Breast epithelium (tissue), 3 donors: Measurements from ENCODE around the gene ROMO1.

Experiments
- CTCF ChIP-seq, 3 donors: fragments of 450-650 bp; IDR thresholded peaks; one replicate each; pipeline ENCODE4 v1.5.1; 2016 to 2017; ENCODE audit warnings: antibody characterized with exemption in 3 of 3, mild to moderate bottlenecking in 3 of 3, moderate library complexity in 3 of 3
- POLR2A ChIP-seq: fragments of 450-650 bp; IDR thresholded peaks from one replicate; pipeline ENCODE4 v1.6.1; 2016; ENCODE audit warnings: antibody characterized with exemption, mild to moderate bottlenecking, moderate library complexity
- POLR2AphosphoS5 ChIP-seq, 3 donors: sonication (generic); formaldehyde crosslinking; IDR thresholded peaks; one replicate each; pipeline ENCODE4 v1.6.1; 2017; ENCODE audit warnings: antibody characterized with exemption in 3 of 3

- TF ChIP-seq POLR2AphosphoS5 (IDR thresholded peaks at IDR 0.05), result peak in 1 of 3 donors; percentile 6
- TF ChIP-seq CTCF (IDR thresholded peaks at IDR 0.05), result no peak
- no peak for TF ChIP-seq POLR2A
Measured at GRCh38 chr20:35737865-35738333, 38.7 kb downstream of the ROMO1 start.
